H1 (cell line): ENCODE data around the gene ARSA. TPM values are rescaled to one million over a fixed set of nuclear protein-coding genes. Genes with fewer than 3 reads are reported as not detected.
"Not testable (repeated sequence)": the region's sequence is repeated elsewhere in the genome, so short reads cannot be mapped to it uniquely, and the experiment has no call there.

ENCODE experiments used
- CTCF ChIA-PET: fragments of 300-600 bp; sonication (Branson Sonifier 250); formaldehyde crosslinking; loops from one replicate; lab custom pipeline; 2021; ENCODE audit not compliant: partially characterized antibody; lab: Charles Lee
- POLR2A ChIA-PET: fragments of 300-600 bp; sonication (Branson Sonifier 250); formaldehyde crosslinking; loops from one replicate; lab custom pipeline; 2021; ENCODE audit warnings: inconsistent platforms; ENCODE audit not compliant: partially characterized antibody; lab: Charles Lee
- DNase-seq, 2 experiments: peaks; one replicate each; pipeline versions ENCODE4 v3.0.0 to v3.0.0-alpha.2; 2010 to 2022; ENCODE audit warnings: low spot score in 2 of 2, low read depth in 1 of 2, mixed read lengths in 1 of 2
- FAIRE-seq: peaks from 2 replicates; lab custom pipeline; 2011; peaks lifted over from hg19 to GRCh38; lab: Jason Lieb, UNC
- H2AFZ ChIP-seq: 2 replicates; pipeline ENCODE4 v1.8.1; 2012; ENCODE audit warnings: low read length, inconsistent platforms
- H2AK5ac ChIP-seq: 2 replicates; pipeline ENCODE4 v1.6.1; 2013; ENCODE audit warnings: low read depth, low read length
- H2BK120ac ChIP-seq: replicated peaks from 2 replicates; pipeline ENCODE3; 2013; ENCODE audit warnings: low read depth, low read length, inconsistent platforms
- H2BK12ac ChIP-seq: 2 replicates; pipeline ENCODE4 v1.6.1; 2013; ENCODE audit warnings: low read depth, low read length
- H2BK15ac ChIP-seq: 2 replicates; pipeline ENCODE4 v1.6.1; 2013; ENCODE audit warnings: low read length
- H2BK20ac ChIP-seq: 2 replicates; pipeline ENCODE4 v1.6.1; 2013; ENCODE audit warnings: low read length
- H2BK5ac ChIP-seq: 2 replicates; pipeline ENCODE4 v1.6.1; 2013; ENCODE audit warnings: low read depth, low read length
- H3K14ac ChIP-seq: 2 replicates; pipeline ENCODE4 v1.6.1; 2013; ENCODE audit warnings: inconsistent platforms; ENCODE audit not compliant: insufficient read length
- H3K18ac ChIP-seq: 2 replicates; pipeline ENCODE4 v1.6.1; 2013; ENCODE audit warnings: low read length; ENCODE audit errors: extremely low read depth
- H3K23ac ChIP-seq: 2 replicates; pipeline ENCODE4 v1.6.1; 2013; ENCODE audit warnings: inconsistent platforms; ENCODE audit not compliant: insufficient read length
- H3K23me2 ChIP-seq: 2 replicates; pipeline ENCODE4 v1.6.1; 2013; ENCODE audit warnings: low read depth, low read length
- H3K27ac ChIP-seq: 2 replicates; pipeline ENCODE4 v1.6.1; 2011; ENCODE audit warnings: low read depth, low read length, inconsistent platforms
- H3K27me3 ChIP-seq, 4 experiments: replicated peaks in 1 of 4; 1 replicate in 1 of 4; 2 replicates in 3 of 4; pipeline versions ENCODE4 v1.6.1 to v1.8.1; 2011 to 2013; ENCODE audit warnings: low read length in 3 of 4, mild to moderate bottlenecking in 3 of 4, inconsistent platforms in 2 of 4, mixed read lengths in 2 of 4, moderate library complexity in 1 of 4; ENCODE audit not compliant: control insufficient read depth in 3 of 4, insufficient read depth in 3 of 4; ENCODE audit errors: extremely low read depth in 1 of 4
- H3K36me3 ChIP-seq, 4 experiments: 2 replicates each; pipeline versions ENCODE4 v1.6.1 to v1.8.1; 2011 to 2013; ENCODE audit warnings: mild to moderate bottlenecking in 4 of 4, low read length in 3 of 4, moderate library complexity in 2 of 4, control low read depth in 1 of 4, inconsistent platforms in 1 of 4; ENCODE audit not compliant: insufficient read depth in 4 of 4, control insufficient read depth in 2 of 4
- H3K4ac ChIP-seq: replicated peaks from 2 replicates; pipeline ENCODE3; 2013; ENCODE audit warnings: low read length, low read depth, mixed read lengths, inconsistent platforms; ENCODE audit not compliant: insufficient read length
- H3K4me1 ChIP-seq, 4 experiments: replicated peaks in 1 of 4; 1 replicate in 1 of 4; 2 replicates in 3 of 4; pipeline versions ENCODE4 v1.6.1 to v1.8.1; 2011 to 2013; ENCODE audit warnings: low read length in 3 of 4, inconsistent platforms in 2 of 4, mixed read lengths in 1 of 4; ENCODE audit not compliant: insufficient read depth in 4 of 4, control insufficient read depth in 3 of 4
- H3K4me2 ChIP-seq, 2 experiments: 2 replicates each; pipeline versions ENCODE4 v1.6.1 to v1.8.1; 2011 to 2013; ENCODE audit warnings: low read depth in 2 of 2, low read length in 2 of 2, control low read depth in 1 of 2, inconsistent platforms in 1 of 2, mild to moderate bottlenecking in 1 of 2; ENCODE audit not compliant: insufficient read depth in 1 of 2
- H3K4me3 ChIP-seq, 4 experiments: fragments of 200-600, 300-600 bp in 1 of 4; sonication (generic), shearing (Covaris generic), sonication (Bioruptor Twin) in 1 of 4; 2 replicates each; pipeline versions ENCODE4 v1.5.1 to v1.8.1; 2011 to 2016; ENCODE audit warnings: low read length in 4 of 4, low read depth in 3 of 4, control low read depth in 2 of 4, inconsistent platforms in 2 of 4, mild to moderate bottlenecking in 2 of 4, mixed read lengths in 1 of 4, moderate library complexity in 1 of 4; ENCODE audit not compliant: insufficient read depth in 2 of 4; ENCODE audit errors: extremely low read depth in 1 of 4
- H3K56ac ChIP-seq: replicated peaks from 2 replicates; pipeline ENCODE3; 2013; ENCODE audit warnings: low read depth, mild to moderate bottlenecking, mixed read lengths, low read length, inconsistent platforms; ENCODE audit not compliant: insufficient read length
- H3K79me1 ChIP-seq: 2 replicates; pipeline ENCODE4 v1.6.1; 2013; ENCODE audit warnings: low read depth, low read length, control low read depth
- H3K79me2 ChIP-seq, 2 experiments: 2 replicates each; pipeline versions ENCODE4 v1.6.1 to v1.8.1; 2012 to 2013; ENCODE audit warnings: low read length in 2 of 2, mild to moderate bottlenecking in 2 of 2, inconsistent platforms in 1 of 2; ENCODE audit not compliant: insufficient read depth in 2 of 2, control insufficient read depth in 1 of 2
- H3K9ac ChIP-seq, 4 experiments: replicated peaks in 1 of 4; 1 replicate in 1 of 4; 2 replicates in 3 of 4; pipeline versions ENCODE4 v1.6.1 to v1.8.1; 2011 to 2013; ENCODE audit warnings: low read depth in 3 of 4, low read length in 3 of 4, control low read depth in 2 of 4, mild to moderate bottlenecking in 2 of 4, moderate library complexity in 2 of 4, inconsistent platforms in 1 of 4; ENCODE audit errors: extremely low read depth in 1 of 4
- H3K9me3 ChIP-seq, 2 experiments: 2 replicates each; pipeline versions ENCODE4 v1.6.1 to v1.8.1; 2012 to 2013; ENCODE audit warnings: mild to moderate bottlenecking in 2 of 2, moderate library complexity in 2 of 2, control low read depth in 1 of 2, inconsistent platforms in 1 of 2, low read depth in 1 of 2, low read length in 1 of 2, mixed read lengths in 1 of 2; ENCODE audit not compliant: insufficient read depth in 2 of 2
- H4K20me1 ChIP-seq, 2 experiments: replicated peaks in 1 of 2; 2 replicates each; pipeline versions ENCODE3 to v1.8.1; 2011 to 2013; ENCODE audit warnings: inconsistent platforms in 2 of 2, low read length in 2 of 2, mild to moderate bottlenecking in 1 of 2; ENCODE audit not compliant: insufficient read depth in 2 of 2, control insufficient read depth in 1 of 2
- H4K5ac ChIP-seq: 2 replicates; pipeline ENCODE4 v1.6.1; 2013; ENCODE audit warnings: low read length, low read depth, mixed read lengths, inconsistent platforms; ENCODE audit not compliant: insufficient read length
- H4K8ac ChIP-seq: 2 replicates; pipeline ENCODE4 v1.8.0; 2013; ENCODE audit warnings: mild to moderate bottlenecking, moderate library complexity, low read length, inconsistent platforms; ENCODE audit not compliant: insufficient read depth; ENCODE audit errors: extremely low read depth
- H4K91ac ChIP-seq: replicated peaks from 2 replicates; pipeline ENCODE3; 2013; ENCODE audit warnings: low read length, mixed read lengths, inconsistent platforms; ENCODE audit not compliant: insufficient read length
- WGBS, 2 experiments: shearing (Covaris generic) in 1 of 2; methylation state at CpG; one replicate each; pipeline versions ENCODE4 v1.1.6 to v1.1.7; 2013 to 2015; ENCODE audit warnings: low lambda C conversion rate in 2 of 2, mixed read lengths in 2 of 2, inconsistent platforms in 1 of 2, low coverage in 1 of 2, missing lambda C conversion rate in 1 of 2; ENCODE audit not compliant: insufficient replicate concordance in 2 of 2, insufficient coverage in 1 of 2, insufficient read length in 1 of 2; ENCODE audit errors: extremely low coverage in 1 of 2, missing lambda C conversion rate in 1 of 2; 5-methylcytosine and 5-hydroxymethylcytosine counted together
- polyA plus RNA-seq, 7 experiments: library from polyadenylated mRNA; depleted of rRNA in 3 of 7; stranded (reverse) in 5 of 7; unstranded in 2 of 7; fragments of >200 nt in 5 of 7; fragments of 200-250 nt in 2 of 7; gene quantifications; 1 replicate in 5 of 7; 2 replicates in 1 of 7; 4 replicates in 1 of 7; pipeline versions ENCODE4 v1.2.1 to v1.2.3, GENCODE V29; 2011 to 2013; ENCODE audit warnings: missing spikeins in 2 of 7, mixed read lengths in 2 of 7
- total RNA-seq: library from RNA; stranded (reverse); fragmentation: NEBNext Ultra II Directional; extraction: Animal tissue kit (Norgen Biotek cat#: 25700); gene quantifications from 2 replicates; pipeline ENCODE4 v1.2.1, GENCODE V29; 2021

Gene ARSA
- total and polyA plus RNA-seq, 2 of the 8 experiments (the other 6 are each of a cell fraction or from before 2014, with no cell fraction given): 9.8 to 10.1 TPM

- H2BK120ac ChIP-seq, H2AFZ ChIP-seq, H3K36me3 ChIP-seq, H3K79me2 ChIP-seq, H2BK5ac ChIP-seq, FAIRE-seq, H3K23me2 ChIP-seq, H3K4me3 ChIP-seq, H2BK20ac ChIP-seq, H3K23ac ChIP-seq, H4K91ac ChIP-seq, H3K4me2 ChIP-seq, H3K4ac ChIP-seq, H4K20me1 ChIP-seq, H3K79me1 ChIP-seq, H3K9me3 ChIP-seq, H3K14ac ChIP-seq, H2BK15ac ChIP-seq, H3K9ac ChIP-seq, H2BK12ac ChIP-seq, H3K18ac ChIP-seq, H4K8ac ChIP-seq, H3K56ac ChIP-seq, H2AK5ac ChIP-seq, H4K5ac ChIP-seq, H3K27ac ChIP-seq, DNase-seq: not testable (repeated sequence)
- peaks cover 0 to 19% (median 16%) of the 10 kb centered on the region in 4 experiments; a peak in 6 of 7 replicates for H3K27me3 ChIP-seq
- ChIA-PET CTCF (interaction anchor here (1.0 to 6.9 kb wide), 8 partner anchors 16 to 86 kb away, joined by 3 to 74 read pairs (median 8); partner anchors contain the start of gene ARSA), POLR2A (interaction anchor here (0.9 to 1.7 kb wide), 2 partner anchors 12 to 14 kb away, joined by 3 to 8 read pairs; partner anchors contain the start of gene ARSA)
- peaks cover 4 to 21% (median 17%) of the 10 kb centered on the region in 4 experiments for H3K4me1 ChIP-seq
- WGBS, 2 experiments: 93% methylated on average over 12 of the region's 12 CpGs; no CpG with 5 or more reads in 1 of the 2 experiments
Observed at GRCh38 chr22:50640296-50640695, 12.3 kb upstream of the ARSA start.
